GM12873 (cell line): ENCODE measurements around the gene MDM4.

Experiments
- TF ChIP-seq, protein P1 (sequence below): IDR thresholded peaks from 2 replicates; pipeline ENCODE4 v1.5.1; 2012; ENCODE audit warnings: low read depth, mild to moderate bottlenecking, moderate library complexity, low read length, control low read depth; ENCODE audit not compliant: insufficient read depth; ENCODE audit errors: missing control alignments

Gene MDM4

GRCh38 chr1:204503122-204503912, 12.9 kb upstream of the MDM4 start:
- TF ChIP-seq, protein P1, sequence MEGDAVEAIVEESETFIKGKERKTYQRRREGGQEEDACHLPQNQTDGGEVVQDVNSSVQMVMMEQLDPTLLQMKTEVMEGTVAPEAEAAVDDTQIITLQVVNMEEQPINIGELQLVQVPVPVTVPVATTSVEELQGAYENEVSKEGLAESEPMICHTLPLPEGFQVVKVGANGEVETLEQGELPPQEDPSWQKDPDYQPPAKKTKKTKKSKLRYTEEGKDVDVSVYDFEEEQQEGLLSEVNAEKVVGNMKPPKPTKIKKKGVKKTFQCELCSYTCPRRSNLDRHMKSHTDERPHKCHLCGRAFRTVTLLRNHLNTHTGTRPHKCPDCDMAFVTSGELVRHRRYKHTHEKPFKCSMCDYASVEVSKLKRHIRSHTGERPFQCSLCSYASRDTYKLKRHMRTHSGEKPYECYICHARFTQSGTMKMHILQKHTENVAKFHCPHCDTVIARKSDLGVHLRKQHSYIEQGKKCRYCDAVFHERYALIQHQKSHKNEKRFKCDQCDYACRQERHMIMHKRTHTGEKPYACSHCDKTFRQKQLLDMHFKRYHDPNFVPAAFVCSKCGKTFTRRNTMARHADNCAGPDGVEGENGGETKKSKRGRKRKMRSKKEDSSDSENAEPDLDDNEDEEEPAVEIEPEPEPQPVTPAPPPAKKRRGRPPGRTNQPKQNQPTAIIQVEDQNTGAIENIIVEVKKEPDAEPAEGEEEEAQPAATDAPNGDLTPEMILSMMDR: peak; percentile 63

DNA sequence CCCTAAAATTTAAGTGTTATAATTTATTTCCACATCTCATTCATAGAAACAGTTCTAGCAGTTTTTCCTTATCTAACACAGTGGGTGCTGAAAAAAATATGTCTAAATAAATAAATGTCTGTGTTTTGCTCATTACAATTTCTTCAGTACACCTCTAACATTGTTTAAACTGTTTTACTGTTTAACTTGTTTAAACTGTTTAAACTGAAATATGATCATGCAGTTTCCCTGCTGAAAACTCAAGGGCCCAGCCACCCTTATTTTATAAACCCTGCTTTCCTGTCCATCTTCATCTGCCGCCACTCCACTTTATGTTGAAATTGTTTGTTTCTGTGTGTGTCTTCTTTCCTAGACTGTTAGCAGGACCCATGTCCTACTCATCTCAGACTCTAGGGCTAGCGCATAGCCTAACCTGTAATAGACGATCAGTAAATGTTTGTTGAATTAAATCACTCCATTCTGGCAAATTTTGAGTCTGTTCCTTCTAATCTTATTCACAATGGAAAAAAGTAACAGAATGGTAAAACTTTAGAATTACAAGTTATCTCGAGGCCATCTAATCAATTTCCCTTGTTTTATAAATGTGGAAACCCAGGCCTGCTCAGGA, 12.2 kb upstream of the MDM4 start:
- TF ChIP-seq, protein P1: no peak

DNA sequence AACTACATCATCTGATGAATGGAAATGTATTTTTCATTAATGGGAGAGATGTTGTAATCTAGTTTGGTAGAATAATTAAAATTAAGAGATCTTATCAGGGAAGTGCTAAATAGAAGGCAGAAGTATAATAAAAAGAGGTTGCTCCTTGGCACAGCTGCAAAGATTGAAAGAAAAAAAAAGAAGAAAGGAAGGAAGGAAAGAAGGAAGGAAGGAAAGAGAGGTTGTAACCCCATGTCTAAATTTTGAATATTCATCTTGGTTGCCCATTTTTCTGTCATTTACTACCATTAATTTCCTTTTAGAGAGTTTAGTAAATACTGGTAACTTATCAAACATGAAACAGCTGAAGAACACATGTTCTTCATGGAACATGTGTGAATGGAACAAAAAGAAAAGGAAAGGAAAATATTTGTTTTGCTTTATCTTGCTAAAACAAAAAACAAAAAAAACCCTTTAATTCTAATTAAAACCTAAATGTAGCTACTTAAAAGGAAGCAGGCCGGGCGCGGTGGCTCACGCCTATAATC, 10.5 kb upstream of the MDM4 start:
- TF ChIP-seq, protein P1: no peak

DNA sequence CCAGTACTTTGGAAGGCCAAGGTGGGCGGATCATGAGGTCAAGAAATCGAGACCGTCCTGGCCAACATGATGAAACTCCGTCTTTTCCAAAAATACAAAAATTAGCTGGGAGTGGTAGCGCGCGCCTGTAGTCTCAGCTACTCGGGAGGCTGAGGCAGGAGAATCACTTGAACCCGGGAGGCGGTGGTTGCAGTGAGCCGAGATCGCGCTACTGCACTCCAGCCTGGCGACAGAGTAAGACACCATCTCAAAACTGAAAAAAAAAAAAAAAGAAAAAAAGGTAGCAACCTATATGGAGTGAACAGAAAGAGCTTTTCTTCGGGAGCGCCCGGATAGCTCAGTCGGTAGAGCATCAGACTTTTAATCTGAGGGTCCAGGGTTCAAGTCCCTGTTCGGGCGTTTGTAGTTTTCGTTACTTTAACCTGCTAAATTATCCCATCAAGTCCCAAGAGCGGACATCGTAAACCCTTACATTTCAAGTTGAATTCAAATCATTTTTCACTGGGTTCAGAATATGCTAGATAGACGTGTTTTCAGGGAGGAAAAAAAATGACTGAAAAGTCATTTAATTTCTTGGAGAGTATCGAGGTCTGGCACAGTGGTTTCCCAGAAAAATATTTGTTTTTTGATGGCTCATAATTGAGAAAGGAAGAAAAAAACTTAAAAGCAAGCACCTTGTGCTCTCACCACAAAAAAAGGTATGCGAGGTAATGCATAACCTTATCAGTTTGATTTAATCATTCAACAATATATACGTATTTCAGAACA, 9.8 kb upstream of the MDM4 start:
- TF ChIP-seq, protein P1: no peak

- TF ChIP-seq, protein P1: no peak
Observed at GRCh38 chr1:204506969-204507316, 9.3 kb upstream of the MDM4 start.

DNA sequence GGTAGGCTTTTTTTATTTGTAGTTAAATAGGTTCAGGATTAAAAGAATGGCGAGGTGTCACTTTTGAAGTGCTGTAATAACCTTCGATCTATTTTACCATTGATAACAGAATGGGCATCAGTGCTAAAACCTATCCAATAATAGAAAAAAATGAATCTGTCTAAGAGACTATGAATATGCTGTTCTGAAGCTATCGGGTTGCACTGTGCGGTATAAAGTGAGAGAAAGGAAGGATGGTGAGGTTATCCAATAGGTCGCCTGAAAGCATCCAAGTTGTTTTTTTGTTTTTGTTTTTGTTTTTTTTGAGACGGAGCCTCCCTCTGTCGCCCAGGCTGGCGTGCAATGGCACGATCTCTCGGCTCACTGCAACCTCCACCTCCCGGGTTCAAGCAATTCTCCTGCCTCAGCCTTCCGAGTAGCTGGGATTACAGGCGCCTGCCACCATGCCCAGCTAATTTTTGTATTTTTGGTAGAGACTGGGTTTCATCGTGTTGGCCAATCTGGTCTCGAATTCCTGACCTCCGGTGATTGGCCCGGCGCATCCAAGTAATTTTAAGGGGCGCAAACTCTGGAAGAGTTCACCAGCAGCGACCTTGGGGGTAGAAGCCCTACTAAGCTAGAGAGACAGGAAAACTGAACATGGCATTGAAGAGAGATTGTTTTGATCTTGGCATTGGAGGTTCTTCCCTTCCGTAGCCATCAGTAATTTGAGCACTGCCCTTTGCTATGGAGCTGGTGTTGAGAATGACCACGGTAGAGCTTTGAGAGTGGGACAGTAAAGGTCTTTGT, 8.7 kb upstream of the MDM4 start:
- TF ChIP-seq, protein P1: no peak
